ENCODE measurements around the gene TTLL11. TPM values are rescaled to one million over a fixed set of nuclear protein-coding genes. Genes with fewer than 3 reads are reported as not detected.
"Not testable (repeated sequence)": the region's sequence is repeated elsewhere in the genome, so short reads cannot be mapped to it uniquely, and the experiment has no call there.

The TTLL11 gene
- total RNA-seq, 6 experiments from 2014 or later, result 6.9 to 10.2 (median 8.3) TPM

- no peak for DNase-seq
- no peaks in the 10 kb centered on the region for H3K9me3 Mint-ChIP-seq
- no peak overlapping the region for H3K4me3 Mint-ChIP-seq
- peaks cover 20% of the 10 kb centered on the region for H3K27me3 Mint-ChIP-seq (ENCODE audit: insufficient read depth)
- TF ChIP-seq, protein P1, sequence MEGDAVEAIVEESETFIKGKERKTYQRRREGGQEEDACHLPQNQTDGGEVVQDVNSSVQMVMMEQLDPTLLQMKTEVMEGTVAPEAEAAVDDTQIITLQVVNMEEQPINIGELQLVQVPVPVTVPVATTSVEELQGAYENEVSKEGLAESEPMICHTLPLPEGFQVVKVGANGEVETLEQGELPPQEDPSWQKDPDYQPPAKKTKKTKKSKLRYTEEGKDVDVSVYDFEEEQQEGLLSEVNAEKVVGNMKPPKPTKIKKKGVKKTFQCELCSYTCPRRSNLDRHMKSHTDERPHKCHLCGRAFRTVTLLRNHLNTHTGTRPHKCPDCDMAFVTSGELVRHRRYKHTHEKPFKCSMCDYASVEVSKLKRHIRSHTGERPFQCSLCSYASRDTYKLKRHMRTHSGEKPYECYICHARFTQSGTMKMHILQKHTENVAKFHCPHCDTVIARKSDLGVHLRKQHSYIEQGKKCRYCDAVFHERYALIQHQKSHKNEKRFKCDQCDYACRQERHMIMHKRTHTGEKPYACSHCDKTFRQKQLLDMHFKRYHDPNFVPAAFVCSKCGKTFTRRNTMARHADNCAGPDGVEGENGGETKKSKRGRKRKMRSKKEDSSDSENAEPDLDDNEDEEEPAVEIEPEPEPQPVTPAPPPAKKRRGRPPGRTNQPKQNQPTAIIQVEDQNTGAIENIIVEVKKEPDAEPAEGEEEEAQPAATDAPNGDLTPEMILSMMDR (IDR thresholded peaks at IDR 0.05), result no peak
- H3K27ac Mint-ChIP-seq, result no peak overlapping the region
- H3K36me3 Mint-ChIP-seq (ENCODE audit: low read depth), result no peaks in the 10 kb centered on the region
- H3K4me1 Mint-ChIP-seq (ENCODE audit: low read depth), result no peaks in the 10 kb centered on the region; the same call in none of the 2 replicates
Observed at GRCh38 chr9:122119721-122120120, 26.6 kb upstream of the TTLL11 start.

- TF ChIP-seq, protein P1 (IDR thresholded peaks at IDR 0.05), result no peak
- H3K9me3 Mint-ChIP-seq, result no peaks in the 10 kb centered on the region
- peaks cover 25% of the 10 kb centered on the region for H3K27me3 Mint-ChIP-seq (ENCODE audit: insufficient read depth)
- H3K4me3 Mint-ChIP-seq, result no peak overlapping the region
- no peaks in the 10 kb centered on the region for H3K36me3 Mint-ChIP-seq (ENCODE audit: low read depth)
- DNase-seq, result no peak
- H3K27ac Mint-ChIP-seq, result no peak overlapping the region
- no peaks in the 10 kb centered on the region; the same call in none of the 2 replicates for H3K4me1 Mint-ChIP-seq (ENCODE audit: low read depth)
Observed at GRCh38 chr9:122119166-122119521, 26.0 kb upstream of the TTLL11 start.

DNA sequence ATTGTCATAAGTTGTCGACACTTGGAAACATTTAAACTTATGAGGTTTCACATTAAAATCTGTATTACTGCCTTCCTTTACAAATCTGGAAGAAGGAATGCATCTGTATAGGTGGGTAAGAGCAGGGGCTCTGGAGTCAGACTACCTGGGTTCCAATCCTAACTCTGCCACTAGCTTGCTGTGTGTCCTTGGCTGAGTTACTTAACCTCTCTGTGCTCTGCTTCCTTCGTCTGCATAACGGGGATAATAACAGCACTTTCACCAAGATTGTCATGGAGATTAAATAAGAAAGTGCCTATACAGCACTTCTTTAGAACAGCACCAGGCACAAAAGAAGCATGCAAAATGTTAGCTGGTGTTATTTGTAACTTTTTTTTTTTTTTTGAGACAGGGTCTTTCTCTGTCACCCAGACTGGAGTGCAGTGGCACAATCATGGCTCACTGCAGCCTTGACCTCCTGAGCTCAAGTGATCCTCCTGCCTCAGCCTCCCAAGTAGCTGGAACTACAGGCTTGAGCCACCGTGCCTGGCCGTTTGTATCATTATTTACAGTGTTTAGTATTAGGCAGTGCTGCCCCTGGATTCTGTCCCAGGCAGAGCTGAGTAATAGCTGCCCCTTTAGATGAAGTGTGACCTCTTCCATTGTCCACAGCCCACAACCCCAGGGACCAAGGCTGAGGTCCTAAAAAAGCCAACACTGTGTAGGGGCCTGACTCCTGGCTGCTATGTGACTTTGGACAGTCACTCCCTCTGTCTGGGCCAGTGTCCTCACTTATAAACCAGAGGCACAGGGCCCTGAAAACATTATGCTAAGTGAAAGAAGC lies 25.4 kb upstream of the TTLL11 start:
- Mint-ChIP-seq H3K9me3 (no peaks in the 10 kb centered on the region), H3K27ac (no peak overlapping the region), H3K36me3 (ENCODE audit: low read depth) (no peaks in the 10 kb centered on the region), H3K27me3 (ENCODE audit: insufficient read depth) (peaks cover 25% of the 10 kb centered on the region), H3K4me1 (ENCODE audit: low read depth) (no peaks in the 10 kb centered on the region; the same call in none of the 2 replicates), H3K4me3 (no peak overlapping the region)
- TF ChIP-seq, protein P1 (IDR thresholded peaks at IDR 0.05), result no peak
- DNase-seq, result no peak

DNA sequence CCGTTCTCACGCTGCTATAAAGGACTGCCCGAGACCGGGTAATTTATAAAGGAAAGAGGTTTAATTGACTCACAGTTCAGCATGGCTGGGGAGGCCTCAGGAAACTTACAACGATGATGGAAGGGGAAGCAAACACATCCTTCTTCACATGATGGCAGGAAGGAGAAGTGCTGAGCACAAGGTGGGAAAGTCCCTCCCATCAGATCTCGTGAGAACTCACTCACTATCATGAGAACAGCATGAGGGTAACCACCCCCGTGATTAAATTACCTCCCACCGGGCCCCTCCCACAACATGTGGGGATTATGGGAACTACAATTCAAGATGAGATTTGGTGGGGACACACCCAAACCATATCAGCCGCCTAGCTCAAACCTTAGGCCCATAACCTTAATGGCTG lies 24.1 kb upstream of the TTLL11 start:
- not testable (repeated sequence) for H3K4me1 Mint-ChIP-seq (ENCODE audit: low read depth); H3K9me3 Mint-ChIP-seq; DNase-seq; H3K4me3 Mint-ChIP-seq; H3K27ac Mint-ChIP-seq; H3K36me3 Mint-ChIP-seq (ENCODE audit: low read depth)
- peaks cover 26% of the 10 kb centered on the region for H3K27me3 Mint-ChIP-seq (ENCODE audit: insufficient read depth)

DNA sequence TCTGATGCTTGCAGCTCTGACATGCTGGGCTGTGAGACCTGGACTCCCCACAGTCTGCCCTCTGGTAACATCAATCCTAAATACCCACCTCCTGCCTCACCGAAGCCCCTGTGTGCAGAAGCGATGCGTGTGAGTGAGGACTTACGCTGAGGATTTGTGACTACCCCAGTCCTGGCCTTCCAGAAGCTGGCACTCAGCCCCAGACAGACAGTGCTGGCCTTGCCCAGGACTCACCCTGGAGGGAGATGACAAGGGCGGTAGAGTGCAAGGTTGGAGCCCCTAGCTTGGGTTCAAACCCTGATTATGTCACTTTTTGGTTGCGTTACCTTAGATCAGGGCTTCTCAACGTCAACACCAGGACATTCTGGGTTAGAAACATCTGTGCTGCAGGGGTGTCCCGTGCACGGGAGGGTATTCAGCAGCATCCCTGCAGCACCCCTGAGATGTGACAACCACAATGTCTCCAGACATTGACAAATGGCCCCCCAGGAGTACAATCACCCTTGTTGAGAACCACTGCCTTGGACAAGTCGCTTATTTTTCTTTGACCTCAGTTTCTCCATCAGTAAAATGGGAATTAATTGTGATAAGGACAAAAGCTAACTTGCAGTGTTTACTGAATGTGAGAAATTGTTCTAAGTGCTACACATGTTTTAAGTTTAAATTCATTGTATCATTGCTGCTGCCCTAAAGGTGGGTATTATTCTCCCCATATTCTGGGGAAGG lies 23.5 kb upstream of the TTLL11 start:
- no peak for DNase-seq
- TF ChIP-seq, protein P1 (IDR thresholded peaks at IDR 0.05), result no peak
- H3K4me3 Mint-ChIP-seq, result no peak overlapping the region
- no peaks in the 10 kb centered on the region for H3K9me3 Mint-ChIP-seq
- H3K27me3 Mint-ChIP-seq (ENCODE audit: insufficient read depth), result peaks cover 26% of the 10 kb centered on the region
- no peaks in the 10 kb centered on the region for H3K36me3 Mint-ChIP-seq (ENCODE audit: low read depth)
- peaks cover 8% of the 10 kb centered on the region; the same call in 1 of the 2 replicates for H3K4me1 Mint-ChIP-seq (ENCODE audit: low read depth)
- H3K27ac Mint-ChIP-seq, result no peak overlapping the region

DNA sequence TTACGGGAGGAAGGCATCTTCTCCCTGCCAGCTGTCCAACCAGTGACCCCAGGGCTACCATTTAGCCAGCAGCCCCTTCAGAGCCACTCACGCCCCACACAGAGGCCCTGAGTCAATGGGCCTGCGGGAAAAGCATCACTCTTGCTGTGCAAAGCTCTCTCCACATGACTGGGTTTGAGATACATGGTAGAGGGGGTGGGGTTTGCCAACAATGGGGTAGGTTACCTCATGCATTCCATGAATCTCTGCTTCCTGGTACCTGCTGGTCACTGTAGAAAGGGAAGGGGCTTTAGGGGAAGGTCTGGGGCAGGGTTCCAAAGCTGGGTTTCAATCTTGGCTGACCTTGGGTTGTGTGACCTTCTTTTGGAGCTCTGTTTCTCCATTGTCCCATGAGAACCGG lies 22.9 kb upstream of the TTLL11 start:
- Mint-ChIP-seq H3K27ac (no peak overlapping the region), H3K9me3 (no peaks in the 10 kb centered on the region), H3K27me3 (ENCODE audit: insufficient read depth) (peaks cover 26% of the 10 kb centered on the region), H3K4me1 (ENCODE audit: low read depth) (peaks cover 8% of the 10 kb centered on the region; the same call in 1 of the 2 replicates), H3K4me3 (no peak overlapping the region), H3K36me3 (ENCODE audit: low read depth) (no peaks in the 10 kb centered on the region)
- no peak for DNase-seq
- TF ChIP-seq, protein P1 (IDR thresholded peaks at IDR 0.05), result no peak
